Panc1 (cell line): ENCODE data around the gene MAG. TPM values are rescaled to one million over a fixed set of nuclear protein-coding genes. Genes with fewer than 3 reads are reported as not detected.

Source experiments
- ATAC-seq: fragments of 200-7000 bp; cut with Tn5 transposase; 2 replicates; pipeline ENCODE4 v1.9.1; 2020; ENCODE audit warnings: mild to moderate bottlenecking, moderate library complexity
- BruUV-seq: library from RNA; stranded (reverse); fragments of 400-500 nt; replicated peaks from 2 replicates; lab custom pipeline; 2021; lab: Mats Ljungman, UMichigan
- CTCF ChIA-PET: fragments of 300-600 bp; sonication (Branson Sonifier 250); formaldehyde crosslinking; loops from one replicate; lab custom pipeline; 2022; ENCODE audit warnings: antibody characterized with exemption; lab: Charles Lee
- POLR2A ChIA-PET: fragments of 300-600 bp; sonication (Branson Sonifier 250); formaldehyde crosslinking; loops from one replicate; lab custom pipeline; 2022; ENCODE audit warnings: antibody characterized with exemption; lab: Charles Lee
- DNase-seq: peaks from one replicate; pipeline ENCODE4 v3.0.0-alpha.2; 2010; ENCODE audit warnings: low read depth, low spot score
- H3K27ac ChIP-seq: 2 replicates; pipeline ENCODE4 v1.5.1; 2011; ENCODE audit warnings: mild to moderate bottlenecking, low read length, inconsistent platforms
- H3K27me3 ChIP-seq: fragments of 200-500 bp; sonication (Bioruptor generic); 2 replicates; pipeline ENCODE4 v1.6.0; 2014; ENCODE audit warnings: low read length, inconsistent platforms; ENCODE audit not compliant: control insufficient read depth, insufficient read depth
- H3K36me3 ChIP-seq: fragments of 200-500 bp; sonication (Bioruptor generic); 2 replicates; pipeline ENCODE4 v1.5.1; 2014; ENCODE audit warnings: inconsistent platforms, mild to moderate bottlenecking, low read length, moderate library complexity; ENCODE audit not compliant: control insufficient read depth, insufficient read depth
- H3K4me1 ChIP-seq: 2 replicates; pipeline ENCODE4 v1.5.1; 2011; ENCODE audit warnings: inconsistent platforms, mild to moderate bottlenecking, low read length, moderate library complexity; ENCODE audit not compliant: control insufficient read depth, insufficient read depth
- H3K4me3 ChIP-seq, 2 experiments: 2 replicates each; pipeline ENCODE4 v1.5.1; 2011 to 2012; ENCODE audit warnings: low read depth in 2 of 2, low read length in 2 of 2, mild to moderate bottlenecking in 2 of 2, inconsistent platforms in 1 of 2, moderate library complexity in 1 of 2
- H3K9me3 ChIP-seq: fragments of 200-500 bp; sonication (Bioruptor generic); 2 replicates; pipeline ENCODE4 v1.5.1; 2014; ENCODE audit warnings: low read depth, mild to moderate bottlenecking, inconsistent platforms, low read length, moderate library complexity; ENCODE audit not compliant: control insufficient read depth, insufficient read depth
- CTCF ChIP-seq: fragments of 450-650 bp; IDR thresholded peaks from 2 replicates; pipeline ENCODE4 v1.5.1; 2017; ENCODE audit warnings: mild to moderate bottlenecking
- POLR2AphosphoS5 ChIP-seq: IDR thresholded peaks from 2 replicates; pipeline ENCODE4 v1.6.1; 2012; ENCODE audit warnings: mild to moderate bottlenecking, low read depth, low read length, moderate library complexity
- REST ChIP-seq, 2 experiments: IDR thresholded peaks; 2 replicates each; pipeline ENCODE4 v1.6.1; 2011 to 2012; ENCODE audit warnings: low read depth in 2 of 2, control low read depth in 1 of 2, low read length in 1 of 2, mild to moderate bottlenecking in 1 of 2, moderate library complexity in 1 of 2; ENCODE audit not compliant: insufficient read depth in 1 of 2
- SIN3A ChIP-seq: IDR thresholded peaks from 2 replicates; pipeline ENCODE4 v1.6.1; 2012; ENCODE audit warnings: low read depth, mild to moderate bottlenecking, low read length, moderate library complexity, borderline replicate concordance; ENCODE audit not compliant: insufficient read depth
- TCF7L2 ChIP-seq: IDR thresholded peaks from 2 replicates; pipeline ENCODE4 v1.6.1; 2011; ENCODE audit warnings: mild to moderate bottlenecking, low read depth, low read length, inconsistent platforms
- in situ Hi-C: cut with HindIII; loops from 2 replicates; pipeline ENCODE4 v1.10.0; 2016; ENCODE audit warnings: low sequenced_read_pairs, low pct_unique_long_range_greater_than_20kb
- intact Hi-C: fragments of 100-400 bp; cut with micrococcal nuclease; formaldehyde crosslinking; loops from one replicate; pipeline ENCODE4 v1.10.0; 2022; ENCODE audit not compliant: unreplicated experiment
- total RNA-seq: library from RNA; stranded (reverse); gene quantifications from one replicate; pipeline ENCODE4 v1.2.1, GENCODE V29; 2021; ENCODE audit not compliant: unreplicated experiment

MAG gene
- total RNA-seq, 1 experiment from 2014 or later: not detected

- H3K9me3 ChIP-seq: no peaks in the 10 kb centered on the region
- POLR2A ChIA-PET: no interaction called here
Measured at GRCh38 chr19:35297922-35298321, 6.0 kb downstream of the MAG start.

GRCh38 chr19:35298561-35298972 lies 6.6 kb downstream of the MAG start:
- DNase-seq: no peak
- Histone ChIP-seq H3K27me3 (no peaks in the 10 kb centered on the region; the same call in 1 of the 2 replicates), H3K4me3 (no peak overlapping the region), H3K9me3 (no peaks in the 10 kb centered on the region), H3K36me3 (no peaks in the 10 kb centered on the region), H3K27ac (no peak overlapping the region), H3K4me1 (no peaks in the 10 kb centered on the region)
- no peak for ATAC-seq
- ChIA-PET POLR2A (no interaction called here), CTCF (no interaction called here)
- in situ Hi-C loops: no loop called here
- no TSS peak for BruUV-seq
- no peak for TF ChIP-seq TCF7L2
- TF ChIP-seq CTCF: no peak
- no peak for TF ChIP-seq POLR2AphosphoS5
- TF ChIP-seq SIN3A: no peak
- no peak for TF ChIP-seq REST (IDR thresholded peaks at IDR 0.05; ENCODE audit: insufficient read depth in 1 of 2, low read depth in 2 of 2, low read length in 1 of 2)
- intact Hi-C loops: no loop called here

More at GRCh38 chr19:35297922-35298321, 6.0 kb downstream of the MAG start:
- TF ChIP-seq SIN3A: no peak
- no peak for TF ChIP-seq REST (IDR thresholded peaks at IDR 0.05; ENCODE audit: insufficient read depth in 1 of 2, low read depth in 2 of 2, low read length in 1 of 2)
- TF ChIP-seq CTCF: no peak
- no peak for TF ChIP-seq TCF7L2
- no peak for TF ChIP-seq POLR2AphosphoS5
- CTCF ChIA-PET: no interaction called here
- no peak for ATAC-seq
- H3K36me3 ChIP-seq: no peaks in the 10 kb centered on the region
- BruUV-seq: no TSS peak
- DNase-seq: no peak
- no peaks in the 10 kb centered on the region for H3K4me1 ChIP-seq
- intact Hi-C loops (no loop called here), in situ Hi-C loops (no loop called here)
- H3K27ac ChIP-seq: no peak overlapping the region
- H3K4me3 ChIP-seq: no peak overlapping the region
- H3K27me3 ChIP-seq: no peaks in the 10 kb centered on the region; the same call in 1 of the 2 replicates
